Endothelial cell of umbilical vein (primary cell): ENCODE results near the gene SLC2A14. TPM values are rescaled to one million over a fixed set of nuclear protein-coding genes. Genes with fewer than 3 reads are reported as not detected.
A peak's percentile ranks its signal among the peaks of the same experiment; 100 is the strongest.

Experiments used
- BruUV-seq: library from RNA; stranded (reverse); fragments of 400-500 nt; replicated peaks from 2 replicates; lab custom pipeline; 2021; lab: Mats Ljungman, UMichigan
- CTCF ChIA-PET: fragments of 300-600, 350-600 bp; sonication (Branson Sonifier 250); formaldehyde crosslinking; loops from one replicate; lab custom pipeline; 2021; ENCODE audit warnings: antibody characterized with exemption, inconsistent platforms; lab: Charles Lee
- POLR2A ChIA-PET: fragments of 300-600, 350-600 bp; sonication (Branson Sonifier 250); formaldehyde crosslinking; loops from one replicate; lab custom pipeline; 2021; ENCODE audit warnings: antibody characterized with exemption, inconsistent platforms; lab: Charles Lee
- DNase-seq: peaks from one replicate; pipeline ENCODE4 v3.0.0-alpha.2; 2011; ENCODE audit warnings: low read depth, low spot score
- FAIRE-seq: peaks from 2 replicates; lab custom pipeline; 2011; peaks lifted over from hg19 to GRCh38; lab: Jason Lieb, UNC
- H2AFZ ChIP-seq: 2 replicates; pipeline ENCODE4 v1.6.0; 2012; ENCODE audit warnings: low read depth, low read length, control low read depth, inconsistent platforms
- H3K27ac ChIP-seq: 2 replicates; pipeline ENCODE4 v1.5.1; 2011; ENCODE audit warnings: low read depth, mild to moderate bottlenecking, control low read depth, low read length, moderate library complexity; ENCODE audit not compliant: insufficient read depth
- H3K27me3 ChIP-seq, 2 experiments: 2 replicates each; pipeline versions ENCODE4 v1.6.0 to v1.6.1; 2011; ENCODE audit warnings: low read length in 2 of 2, mixed read lengths in 1 of 2; ENCODE audit not compliant: control insufficient read depth in 2 of 2, insufficient read depth in 2 of 2
- H3K36me3 ChIP-seq, 2 experiments: 2 replicates in 1 of 2; 3 replicates in 1 of 2; pipeline ENCODE4 v1.5.1; 2011; ENCODE audit warnings: low read length in 2 of 2, mild to moderate bottlenecking in 1 of 2, moderate library complexity in 1 of 2; ENCODE audit not compliant: control insufficient read depth in 2 of 2, insufficient read depth in 2 of 2; ENCODE audit errors: extremely low read depth in 1 of 2
- H3K4me1 ChIP-seq: 3 replicates; pipeline ENCODE4 v1.5.1; 2011; ENCODE audit warnings: mild to moderate bottlenecking, low read length; ENCODE audit not compliant: control insufficient read depth, insufficient read depth; ENCODE audit errors: extremely low read depth
- H3K4me2 ChIP-seq: 2 replicates; pipeline ENCODE4 v1.6.1; 2011; ENCODE audit warnings: low read length, control low read depth, mixed read lengths; ENCODE audit not compliant: insufficient read depth
- H3K4me3 ChIP-seq, 3 experiments: fragments of 200-600 bp in 1 of 3; sonication (generic), shearing (Covaris generic) in 1 of 3; replicated peaks in 1 of 3; 2 replicates each; pipeline ENCODE4 v1.5.1; 2011 to 2016; ENCODE audit warnings: control low read depth in 3 of 3, low read length in 3 of 3, mild to moderate bottlenecking in 2 of 3, inconsistent platforms in 1 of 3, low read depth in 1 of 3, moderate library complexity in 1 of 3; ENCODE audit not compliant: insufficient read depth in 1 of 3
- H3K79me2 ChIP-seq: 2 replicates; pipeline ENCODE4 v1.6.0; 2012; ENCODE audit warnings: low read length, inconsistent platforms; ENCODE audit not compliant: control insufficient read depth, insufficient read depth
- H3K9ac ChIP-seq: replicated peaks from 2 replicates; pipeline ENCODE3; 2011; ENCODE audit warnings: low read length, control low read depth; ENCODE audit not compliant: insufficient read depth; ENCODE audit errors: extremely low read depth
- H3K9me1 ChIP-seq: replicated peaks from 3 replicates; pipeline ENCODE4 v1.6.0; 2011; ENCODE audit warnings: mild to moderate bottlenecking, low read length; ENCODE audit not compliant: control insufficient read depth, insufficient read depth; ENCODE audit errors: extremely low read depth
- H3K9me3 ChIP-seq: replicated peaks from 2 replicates; pipeline ENCODE4 v1.5.1; 2012; ENCODE audit warnings: low read length, inconsistent platforms; ENCODE audit not compliant: control insufficient read depth, insufficient read depth
- H4K20me1 ChIP-seq: replicated peaks from 2 replicates; pipeline ENCODE3; 2011; ENCODE audit warnings: mild to moderate bottlenecking, low read length; ENCODE audit not compliant: control insufficient read depth, insufficient read depth; ENCODE audit errors: extremely low read depth
- EZH2 ChIP-seq: IDR thresholded peaks from 2 replicates; pipeline ENCODE4 v1.6.1; 2012; ENCODE audit warnings: borderline replicate concordance, low read depth, mild to moderate bottlenecking, moderate library complexity, low read length, inconsistent platforms; ENCODE audit not compliant: severe bottlenecking
- FOS ChIP-seq: IDR thresholded peaks from 2 replicates; pipeline ENCODE4 v1.6.1; 2011; ENCODE audit warnings: mild to moderate bottlenecking, low read length, moderate library complexity, borderline replicate concordance; ENCODE audit not compliant: insufficient read depth
- GATA2 ChIP-seq: IDR thresholded peaks from 2 replicates; pipeline ENCODE4 v1.7.0; 2011; ENCODE audit warnings: low read depth, mild to moderate bottlenecking, moderate library complexity, mixed read lengths, low read length; ENCODE audit not compliant: insufficient read length, insufficient read depth
- JUN ChIP-seq: IDR thresholded peaks from 2 replicates; pipeline ENCODE4 v1.6.1; 2011; ENCODE audit warnings: borderline replicate concordance, low read depth; ENCODE audit not compliant: insufficient read length, insufficient read depth
- MYC ChIP-seq: IDR thresholded peaks from one replicate; pipeline ENCODE4 v1.6.1; 2011; ENCODE audit warnings: mild to moderate bottlenecking, low read depth, low read length
- POLR2A ChIP-seq: IDR thresholded peaks from 2 replicates; pipeline ENCODE4 v1.6.1; 2012; ENCODE audit warnings: low read depth, mild to moderate bottlenecking, control low read depth, low read length
- POLR2AphosphoS5 ChIP-seq: IDR thresholded peaks from 2 replicates; pipeline ENCODE4 v1.6.1; 2012; ENCODE audit warnings: low read depth, mild to moderate bottlenecking, control low read depth, low read length, moderate library complexity; ENCODE audit not compliant: insufficient read depth
- dilution Hi-C: fragments of 300-500 bp; cut with MboI; formaldehyde crosslinking; loops from one replicate; pipeline ENCODE4 v1.15.0; 2019; ENCODE audit warnings: low sequenced_read_pairs; ENCODE audit not compliant: extremely low pct_ligation_motif_present
- intact Hi-C: fragments of 100-400 bp; cut with micrococcal nuclease; formaldehyde crosslinking; loops from one replicate; pipeline ENCODE4 v1.10.0; 2022
- polyA plus RNA-seq, 4 experiments: library from polyadenylated mRNA; depleted of rRNA in 3 of 4; stranded (reverse) in 3 of 4; unstranded in 1 of 4; fragments of >200 nt; gene quantifications; 2 replicates each; pipeline versions ENCODE4 v1.2.1 to v1.2.3, GENCODE V29; 2011 to 2012; ENCODE audit warnings: missing spikeins in 1 of 4
- total RNA-seq: library from RNA; stranded (reverse); gene quantifications from 2 replicates; pipeline ENCODE4 v1.2.3, GENCODE V29; 2021
- TF ChIP-seq, protein P1 (sequence below), 2 donors: IDR thresholded peaks; 1 replicate in 1 of 2; 2 replicates in 1 of 2; pipeline ENCODE4 v1.5.1; 2011; ENCODE audit warnings: low read length in 2 of 2, mild to moderate bottlenecking in 2 of 2, moderate library complexity in 2 of 2, control low read depth in 1 of 2, inconsistent platforms in 1 of 2, low read depth in 1 of 2; ENCODE audit not compliant: insufficient read depth in 1 of 2; ENCODE audit errors: extremely low read depth in 1 of 2
- TF ChIP-seq, protein P2 (sequence below): IDR thresholded peaks from 2 replicates; pipeline ENCODE4 v1.6.1; 2011; ENCODE audit not compliant: insufficient read depth, insufficient read length

Gene SLC2A14
- total and polyA plus RNA-seq, 2 donors (not counting 3 experiments of a cell fraction or from before 2014, with no cell fraction given), result not detected

DNA sequence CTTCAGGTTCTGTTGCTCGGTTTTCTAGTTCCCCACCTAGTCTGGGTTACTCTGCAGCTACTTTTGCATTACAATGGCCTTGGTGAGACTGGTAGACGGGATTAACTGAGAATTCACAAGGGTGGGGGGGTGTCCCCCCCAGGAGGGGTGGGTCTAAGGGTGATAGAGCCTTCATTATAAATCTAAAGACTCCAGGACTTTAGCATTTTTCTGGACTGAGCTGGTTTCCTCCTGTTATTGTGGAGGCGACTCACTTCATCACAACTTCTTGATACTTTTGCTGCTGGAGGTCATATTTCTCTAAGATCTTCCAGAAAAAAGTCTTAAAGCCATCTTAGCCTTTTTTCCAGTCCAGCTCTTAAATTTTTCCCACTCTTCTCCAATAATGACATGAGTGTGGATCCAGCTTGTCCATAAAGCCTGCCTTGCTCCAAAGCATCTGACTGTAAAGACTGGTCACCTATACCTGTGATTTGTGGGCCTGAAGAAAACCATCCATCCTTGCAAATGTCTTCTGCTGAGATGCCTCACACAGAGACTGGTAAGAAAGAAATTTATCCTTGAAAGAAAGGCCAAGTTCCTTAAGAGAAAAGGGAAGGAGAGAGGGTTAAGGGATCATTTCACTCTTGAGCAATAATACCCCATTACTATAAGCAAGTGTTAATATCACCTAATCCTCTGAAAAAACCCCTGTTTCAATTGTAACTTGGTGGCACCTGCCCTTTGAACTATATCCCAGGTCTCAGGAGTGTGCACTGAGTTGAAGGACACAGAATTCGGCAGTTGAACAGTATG, 19.7 kb upstream of the SLC2A14 start:
- no peak for DNase-seq
- Histone ChIP-seq H3K9me3 (no peaks in the 10 kb centered on the region), H3K79me2 (no peaks in the 10 kb centered on the region), H3K9ac (no peak overlapping the region), H4K20me1 (no peaks in the 10 kb centered on the region), H2AFZ (no peak overlapping the region), H3K4me1 (no peaks in the 10 kb centered on the region), H3K27ac (no peak overlapping the region), H3K4me2 (no peak overlapping the region), H3K4me3 (no peak overlapping the region), H3K27me3 (peaks cover 0 to 6% of the 10 kb centered on the region in 2 experiments), H3K9me1 (no peaks in the 10 kb centered on the region), H3K36me3 (no peaks in the 10 kb centered on the region)
- ChIA-PET POLR2A (no interaction called here), CTCF (interaction anchor here (1.1 kb wide), 1 partner anchor 61 kb away, joined by 3 read pairs; no protein-coding TSS in a partner anchor)
- intact Hi-C loops, result no loop called here
- BruUV-seq, result no TSS peak
- peak; percentile 12 for FAIRE-seq
- TF ChIP-seq, protein P1, sequence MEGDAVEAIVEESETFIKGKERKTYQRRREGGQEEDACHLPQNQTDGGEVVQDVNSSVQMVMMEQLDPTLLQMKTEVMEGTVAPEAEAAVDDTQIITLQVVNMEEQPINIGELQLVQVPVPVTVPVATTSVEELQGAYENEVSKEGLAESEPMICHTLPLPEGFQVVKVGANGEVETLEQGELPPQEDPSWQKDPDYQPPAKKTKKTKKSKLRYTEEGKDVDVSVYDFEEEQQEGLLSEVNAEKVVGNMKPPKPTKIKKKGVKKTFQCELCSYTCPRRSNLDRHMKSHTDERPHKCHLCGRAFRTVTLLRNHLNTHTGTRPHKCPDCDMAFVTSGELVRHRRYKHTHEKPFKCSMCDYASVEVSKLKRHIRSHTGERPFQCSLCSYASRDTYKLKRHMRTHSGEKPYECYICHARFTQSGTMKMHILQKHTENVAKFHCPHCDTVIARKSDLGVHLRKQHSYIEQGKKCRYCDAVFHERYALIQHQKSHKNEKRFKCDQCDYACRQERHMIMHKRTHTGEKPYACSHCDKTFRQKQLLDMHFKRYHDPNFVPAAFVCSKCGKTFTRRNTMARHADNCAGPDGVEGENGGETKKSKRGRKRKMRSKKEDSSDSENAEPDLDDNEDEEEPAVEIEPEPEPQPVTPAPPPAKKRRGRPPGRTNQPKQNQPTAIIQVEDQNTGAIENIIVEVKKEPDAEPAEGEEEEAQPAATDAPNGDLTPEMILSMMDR (IDR thresholded peaks at IDR 0.05; ENCODE audit: extremely low read depth in 1 of 2, insufficient read depth in 1 of 2, low read depth in 1 of 2, low read length in 2 of 2), result no peak
- TF ChIP-seq POLR2A (no peak), MYC (no peak), POLR2AphosphoS5 (no peak), EZH2 (no peak), JUN (no peak), GATA2 (no peak), FOS (no peak)
- TF ChIP-seq, protein P2, sequence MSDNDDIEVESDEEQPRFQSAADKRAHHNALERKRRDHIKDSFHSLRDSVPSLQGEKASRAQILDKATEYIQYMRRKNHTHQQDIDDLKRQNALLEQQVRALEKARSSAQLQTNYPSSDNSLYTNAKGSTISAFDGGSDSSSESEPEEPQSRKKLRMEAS, result no peak
- dilution Hi-C loops, result no loop called here
